A673 (cell line): ENCODE results near the gene PLEKHG4. TPM values are rescaled to one million over a fixed set of nuclear protein-coding genes. Genes with fewer than 3 reads are reported as not detected.

ENCODE experiments used
- BruUV-seq: library from RNA; stranded (reverse); fragments of 400-500 nt; replicated peaks from 2 replicates; lab custom pipeline; 2021; lab: Mats Ljungman, UMichigan
- CTCF ChIA-PET: fragments of 300-600 bp; sonication (Branson Sonifier 250); formaldehyde crosslinking; loops from one replicate; lab custom pipeline; 2022; ENCODE audit warnings: antibody characterized with exemption; lab: Charles Lee
- POLR2A ChIA-PET: fragments of 300-600 bp; sonication (Branson Sonifier 250); formaldehyde crosslinking; loops from one replicate; lab custom pipeline; 2022; ENCODE audit warnings: antibody characterized with exemption; ENCODE audit not compliant: low non-redundant PET; lab: Charles Lee
- DNase-seq: peaks from one replicate; pipeline ENCODE4 v3.0.0-alpha.2; 2015; ENCODE audit warnings: low spot score
- H3K27ac ChIP-seq: fragments of 200-600 bp; sonication (generic); 2 replicates; pipeline ENCODE4 v1.5.1; 2016; ENCODE audit warnings: mixed run types, low read depth, mild to moderate bottlenecking, mixed read lengths, antibody characterized with exemption, low read length; ENCODE audit not compliant: poor library complexity, severe bottlenecking
- H3K27me3 ChIP-seq: fragments of 200-600 bp; sonication (generic); replicated peaks from 2 replicates; pipeline ENCODE4 v1.6.1; 2017; ENCODE audit warnings: mixed run types, low read depth, mild to moderate bottlenecking, mixed read lengths, antibody characterized with exemption, low read length; ENCODE audit not compliant: insufficient read depth, poor library complexity
- H3K36me3 ChIP-seq: fragments of 200-600 bp; sonication (generic); 2 replicates; pipeline ENCODE4 v1.6.1; 2016; ENCODE audit warnings: mixed run types, mild to moderate bottlenecking, mixed read lengths, antibody characterized with exemption, low read length; ENCODE audit not compliant: insufficient read depth, poor library complexity, severe bottlenecking
- H3K4me1 ChIP-seq: fragments of 200-600 bp; sonication (generic); 2 replicates; pipeline ENCODE4 v1.6.1; 2017; ENCODE audit warnings: mixed run types, mild to moderate bottlenecking, mixed read lengths, antibody characterized with exemption, low read length; ENCODE audit not compliant: insufficient read depth, poor library complexity, severe bottlenecking
- H3K4me3 ChIP-seq: fragments of 200-600 bp; sonication (generic); 2 replicates; pipeline ENCODE4 v1.5.1; 2016; ENCODE audit warnings: low read depth, mixed run types, mild to moderate bottlenecking, mixed read lengths, low read length; ENCODE audit not compliant: poor library complexity, severe bottlenecking
- H3K9me3 ChIP-seq: fragments of 200-600 bp; sonication (generic); 2 replicates; pipeline ENCODE4 v1.6.1; 2016; ENCODE audit warnings: mixed run types, low read depth, mild to moderate bottlenecking, mixed read lengths, antibody characterized with exemption, low read length; ENCODE audit not compliant: poor library complexity, severe bottlenecking
- CTCF ChIP-seq: fragments of 300-800, 200-600 bp; sonication (generic); conservative IDR thresholded peaks from 2 replicates; pipeline ENCODE4 v1.5.1; 2017; ENCODE audit warnings: low read depth, mild to moderate bottlenecking, antibody characterized with exemption, low read length, moderate library complexity, mixed read lengths
- EZH2 ChIP-seq: fragments of 200-600 bp; sonication (generic); IDR thresholded peaks from 2 replicates; pipeline ENCODE4 v1.6.1; 2017; ENCODE audit warnings: borderline replicate concordance, low read depth, mild to moderate bottlenecking, mixed read lengths, antibody characterized with exemption, low read length; ENCODE audit not compliant: poor library complexity, severe bottlenecking
- intact Hi-C: fragments of 100-400 bp; cut with micrococcal nuclease; formaldehyde crosslinking; loops from one replicate; pipeline ENCODE4 v1.10.0; 2022; ENCODE audit not compliant: unreplicated experiment
- total RNA-seq: library from RNA; stranded (reverse); gene quantifications from 2 replicates; pipeline ENCODE4 v1.2.3, GENCODE V29; 2021

PLEKHG4 gene
- total RNA-seq, 1 experiment from 2014 or later, result 5.8 TPM

DNA sequence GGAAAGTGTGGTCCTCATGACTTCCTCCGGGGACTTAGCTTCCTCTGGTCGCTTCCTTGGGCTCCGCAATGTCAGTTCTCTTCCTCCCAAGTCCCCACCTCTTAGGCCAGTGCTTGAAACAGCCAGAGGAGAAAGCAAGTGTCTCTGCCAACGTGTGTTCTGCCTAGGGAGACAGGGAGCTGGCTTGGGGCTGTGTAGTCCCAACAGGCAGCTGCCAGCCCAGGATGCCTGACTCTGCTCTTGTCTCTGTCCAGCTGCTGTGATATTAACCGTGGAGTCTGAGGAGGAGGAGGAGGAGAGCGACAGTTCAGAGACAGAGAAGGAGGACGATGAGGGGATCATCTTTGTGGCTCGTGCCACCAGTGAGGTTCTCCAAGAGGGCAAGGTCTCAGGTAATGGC, 13.5 kb upstream of the PLEKHG4 start:
- BruUV-seq, result no TSS peak
- CTCF ChIA-PET, result interaction anchor here (0.6 kb wide), 1 partner anchor 259 kb away, joined by 5 read pairs; no protein-coding TSS in a partner anchor
- no peaks in the 10 kb centered on the region for H3K27me3 ChIP-seq
- no peak overlapping the region for H3K4me3 ChIP-seq
- TF ChIP-seq EZH2, result no peak
- TF ChIP-seq CTCF, result no peak
- H3K4me1 ChIP-seq, result no peaks in the 10 kb centered on the region
- H3K36me3 ChIP-seq, result no peaks in the 10 kb centered on the region
- intact Hi-C loops, result no loop called here
- POLR2A ChIA-PET, result no interaction called here
- no peak for DNase-seq
- H3K9me3 ChIP-seq, result no peaks in the 10 kb centered on the region
- H3K27ac ChIP-seq, result no peak overlapping the region

- no peaks in the 10 kb centered on the region for H3K36me3 ChIP-seq
- H3K27me3 ChIP-seq, result no peaks in the 10 kb centered on the region
- no peaks in the 10 kb centered on the region for H3K4me1 ChIP-seq
- DNase-seq, result no peak
- TF ChIP-seq EZH2 (no peak), CTCF (no peak)
- intact Hi-C loops, result no loop called here
- no peak overlapping the region for H3K27ac ChIP-seq
- no peak overlapping the region for H3K4me3 ChIP-seq
- no TSS peak for BruUV-seq
- H3K9me3 ChIP-seq, result no peaks in the 10 kb centered on the region
- POLR2A ChIA-PET, result no interaction called here
- CTCF ChIA-PET, result no interaction called here
These were observed 11.2 kb upstream of the PLEKHG4 start for GRCh38 chr16:67268136-67268579.

GRCh38 chr16:67269766-67270165, 9.6 kb upstream of the PLEKHG4 start:
- Histone ChIP-seq H3K9me3 (no peaks in the 10 kb centered on the region), H3K4me3 (no peak overlapping the region), H3K27ac (no peak overlapping the region), H3K27me3 (no peaks in the 10 kb centered on the region), H3K4me1 (no peaks in the 10 kb centered on the region), H3K36me3 (no peaks in the 10 kb centered on the region)
- POLR2A ChIA-PET, result no interaction called here
- intact Hi-C loops, result no loop called here
- DNase-seq, result no peak
- CTCF ChIA-PET, result no interaction called here
- TF ChIP-seq CTCF (no peak), EZH2 (no peak)
- BruUV-seq, result no TSS peak
